HG03521 (cell line): ENCODE results near the gene AOC1.
"Not testable (repeated sequence)": the region's sequence is repeated elsewhere in the genome, so short reads cannot be mapped to it uniquely, and the experiment has no call there.

Experiments used
- ATAC-seq: cut with Tn5 transposase; IDR thresholded peaks from one replicate; pipeline ENCODE4 v1.9.1; 2021; ENCODE audit warnings: mild to moderate bottlenecking, moderate library complexity; ENCODE audit not compliant: unreplicated experiment

The AOC1 gene

GRCh38 chr7:150891740-150892139, 39.4 kb downstream of the AOC1 start:
- ATAC-seq, result no peak

- no peak for ATAC-seq
These were observed 43.5 kb downstream of the AOC1 start for GRCh38 chr7:150895809-150896208.

DNA sequence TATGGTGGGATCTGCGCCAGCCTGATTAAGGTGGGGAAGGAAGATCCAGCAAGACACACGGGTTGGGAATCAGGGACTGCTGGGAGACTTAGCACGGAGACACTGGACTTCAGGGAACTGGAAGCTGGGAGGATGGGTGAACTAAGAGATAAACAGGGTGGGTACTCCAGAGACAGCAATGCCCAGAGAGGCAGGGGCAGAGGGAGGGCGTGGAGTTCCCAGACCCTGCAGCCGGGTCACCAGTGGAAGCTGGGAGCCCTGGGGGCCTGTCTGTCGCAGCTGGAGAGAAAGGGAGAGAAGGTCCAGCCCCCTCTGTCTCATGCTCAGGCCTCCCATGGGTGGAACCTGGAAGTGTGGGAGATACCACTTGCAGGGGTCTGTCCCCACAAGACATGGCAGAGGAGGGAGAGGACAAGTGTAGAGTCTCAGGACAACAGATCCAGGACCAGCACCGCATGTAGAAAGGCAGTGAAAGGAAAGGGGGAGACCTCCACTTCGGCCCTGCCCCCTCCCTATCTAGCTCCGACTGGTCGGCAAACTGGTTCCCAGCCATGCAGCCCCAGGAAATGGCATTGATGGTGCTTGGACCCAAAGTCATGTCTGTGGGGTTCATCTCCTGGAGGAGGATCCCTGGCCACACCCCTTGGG, 44.4 kb downstream of the AOC1 start:
- ATAC-seq, result no peak

DNA sequence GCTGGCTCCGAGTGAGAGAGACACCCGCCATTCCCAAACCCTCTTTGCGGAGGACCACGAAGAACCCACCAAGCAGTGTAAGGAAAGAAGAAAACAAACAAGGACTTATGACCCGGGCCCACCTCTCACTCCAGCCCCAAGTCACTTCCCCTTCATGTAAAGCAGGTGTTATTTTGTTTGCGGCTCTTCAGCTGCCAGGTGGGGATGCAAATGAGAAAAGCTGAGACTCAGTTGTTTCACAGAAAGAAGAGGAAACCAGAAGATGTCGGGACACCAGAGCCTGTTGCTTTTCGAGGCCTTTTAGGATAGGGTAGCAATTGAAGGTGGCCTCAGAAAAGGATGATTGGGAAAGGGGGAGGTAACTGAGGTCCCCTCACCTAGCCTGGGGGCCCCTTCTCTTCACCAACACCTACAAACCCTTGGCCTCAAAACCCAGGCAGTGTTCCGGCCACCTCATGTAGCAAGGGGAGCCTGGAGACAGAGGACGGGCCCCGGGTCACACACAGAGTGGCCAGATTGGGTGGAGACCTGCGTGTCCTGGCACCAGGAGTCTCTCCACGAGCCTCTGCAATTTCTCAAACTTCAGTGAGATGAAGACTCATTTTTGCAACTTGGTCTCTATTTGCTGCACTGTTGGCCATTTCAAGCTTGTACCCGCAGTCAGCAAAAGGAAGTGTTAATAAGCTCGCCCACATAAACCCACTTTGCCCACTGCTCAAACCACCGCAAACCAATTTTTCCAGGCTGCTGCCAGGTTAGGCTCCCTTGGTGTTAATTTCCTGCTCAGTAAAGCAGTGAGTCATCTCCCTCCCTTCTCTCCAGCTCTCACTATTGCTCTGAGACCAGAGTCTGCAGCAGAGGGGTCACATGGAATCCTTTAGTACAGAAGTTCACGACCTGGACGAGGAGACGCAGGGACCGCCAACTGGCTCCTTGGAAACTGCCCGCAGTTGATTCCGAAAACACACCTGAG, 45.5 kb downstream of the AOC1 start:
- peak; percentile 47 for ATAC-seq

DNA sequence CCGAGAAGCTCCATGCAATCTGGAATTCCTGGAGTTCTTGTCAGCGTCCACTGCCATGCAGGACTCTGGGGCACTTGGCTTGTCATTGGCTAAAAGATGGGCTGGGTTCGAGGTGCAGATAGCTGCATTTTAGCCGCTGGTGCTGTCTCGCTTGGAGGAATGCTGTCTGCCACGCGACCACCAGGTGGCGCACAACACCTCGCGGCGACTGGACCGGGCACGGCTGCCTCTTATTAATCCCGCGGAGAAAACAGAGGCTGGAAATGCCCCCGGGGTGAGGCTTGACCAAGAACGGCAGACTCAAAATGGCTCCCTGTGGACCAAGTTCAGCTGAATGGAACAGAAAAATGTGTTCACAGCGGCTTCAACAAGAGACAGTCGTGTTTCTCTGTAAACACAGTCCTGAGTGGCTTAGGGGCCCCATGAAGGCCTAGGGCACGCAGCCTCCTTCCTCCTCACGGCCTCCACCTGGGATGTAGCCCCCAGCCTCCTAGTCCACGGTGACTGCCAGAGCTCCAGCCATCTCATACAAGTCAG, 46.2 kb downstream of the AOC1 start:
- no peak for ATAC-seq

GRCh38 chr7:150900675-150901074, 48.4 kb downstream of the AOC1 start:
- no peak for ATAC-seq

- no peak for ATAC-seq
These were observed 49.1 kb downstream of the AOC1 start for GRCh38 chr7:150901160-150902035.

DNA sequence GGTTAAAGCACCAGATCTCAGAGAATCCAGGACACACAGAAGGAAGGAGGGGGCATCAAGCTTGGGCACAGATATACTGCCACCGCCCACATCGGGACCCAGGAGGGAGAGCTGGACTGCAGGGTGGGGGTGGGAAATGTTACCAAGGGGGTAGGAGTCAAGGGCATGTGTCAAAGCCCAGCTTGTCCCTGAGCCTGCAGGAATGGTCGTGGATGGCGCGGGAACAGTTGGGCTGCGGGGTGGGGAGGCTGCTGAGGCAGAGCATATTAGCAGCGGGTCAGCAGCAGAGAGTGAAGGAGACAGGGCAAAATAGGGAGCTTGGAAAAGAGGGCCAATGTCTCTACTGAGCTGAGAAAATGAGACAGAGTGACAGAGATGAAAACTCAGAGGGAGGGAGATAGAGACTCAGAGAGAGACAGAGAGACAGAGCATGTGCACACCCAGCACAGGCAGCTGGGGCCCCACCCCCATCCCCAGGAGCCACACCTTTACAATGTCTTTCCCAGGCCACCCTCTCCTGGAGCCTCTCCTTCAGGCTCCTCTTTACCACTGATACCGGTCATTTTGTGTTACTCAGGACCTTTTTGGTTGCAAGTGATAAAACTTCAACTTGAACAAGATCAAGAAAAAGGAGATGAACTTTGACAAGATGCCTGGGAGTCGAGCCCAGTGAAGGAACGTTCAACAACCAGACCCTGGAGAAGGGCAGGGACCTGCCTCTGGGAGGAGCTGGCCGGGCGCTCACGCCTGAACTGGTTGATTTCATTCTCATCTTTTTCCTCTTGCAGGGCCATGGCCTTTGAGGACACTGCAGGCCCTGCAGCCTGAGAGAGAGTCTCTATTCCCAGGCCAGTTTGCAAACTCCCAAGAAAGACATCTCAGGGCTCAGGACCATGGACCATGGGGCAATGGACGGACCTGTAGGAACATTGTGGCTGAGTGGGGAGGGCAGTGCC, 50.0 kb downstream of the AOC1 start:
- no peak for ATAC-seq

DNA sequence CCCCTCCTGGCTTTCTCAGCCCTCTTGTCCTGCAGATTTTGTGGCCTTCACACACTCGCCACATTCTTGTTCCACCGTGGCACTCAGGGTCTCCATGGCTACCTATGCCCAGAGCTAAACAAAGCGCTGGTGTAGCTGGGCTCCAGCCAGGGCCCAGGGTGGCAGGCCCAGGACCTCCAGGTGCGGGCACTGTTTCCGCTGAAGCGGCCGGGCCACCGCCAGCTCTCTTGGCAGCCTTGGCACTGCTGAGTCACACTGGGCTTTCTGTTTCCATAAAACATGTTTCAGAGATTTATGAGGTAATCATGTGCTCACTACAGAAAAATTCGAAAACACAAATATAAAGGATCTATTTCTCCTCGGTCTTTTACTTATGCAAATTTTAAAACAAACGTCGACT, 51.3 kb downstream of the AOC1 start:
- no peak for ATAC-seq

GRCh38 chr7:150904011-150904909, 51.9 kb downstream of the AOC1 start:
- ATAC-seq, result no peak

GRCh38 chr7:150908173-150908572, 55.9 kb downstream of the AOC1 start:
- no peak for ATAC-seq

DNA sequence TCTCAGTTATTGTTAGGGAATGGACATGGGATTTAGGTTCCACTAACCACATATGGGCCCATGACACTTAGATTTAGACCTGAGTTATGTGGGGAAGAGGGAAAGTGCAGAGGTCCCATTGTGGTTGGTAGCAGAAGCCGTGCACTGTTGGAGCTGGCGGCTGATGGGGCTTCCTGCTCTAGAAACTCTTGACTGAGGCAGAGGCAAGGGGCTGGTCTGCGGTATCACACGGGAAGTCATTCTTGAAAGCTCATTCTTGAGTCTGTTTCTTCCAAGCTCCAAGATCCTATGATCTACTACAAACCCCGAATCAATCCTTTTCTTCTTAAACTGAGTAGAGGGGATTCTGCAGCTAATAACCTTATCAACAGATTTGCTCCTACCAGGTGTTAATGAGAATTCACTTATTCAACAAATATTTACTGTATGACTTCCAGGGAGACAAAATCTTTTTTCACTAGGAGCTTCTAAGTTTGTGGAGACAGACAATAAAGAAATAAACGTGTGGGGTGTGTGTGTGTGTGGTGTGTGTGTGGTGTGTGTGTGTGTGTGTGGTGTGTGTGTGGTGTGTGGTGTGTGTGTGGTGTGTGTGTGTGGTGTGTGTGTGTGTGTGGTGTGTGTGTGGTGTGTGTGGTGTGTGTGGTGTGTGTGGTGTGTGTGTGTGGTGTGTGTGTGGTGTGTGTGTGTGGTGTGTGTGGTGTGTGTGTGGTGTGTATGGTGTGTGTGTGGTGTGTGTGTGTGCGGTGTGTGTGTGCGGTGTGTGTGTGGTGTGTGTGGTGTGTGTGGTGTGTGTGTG, 57.1 kb downstream of the AOC1 start:
- ATAC-seq, result no peak

DNA sequence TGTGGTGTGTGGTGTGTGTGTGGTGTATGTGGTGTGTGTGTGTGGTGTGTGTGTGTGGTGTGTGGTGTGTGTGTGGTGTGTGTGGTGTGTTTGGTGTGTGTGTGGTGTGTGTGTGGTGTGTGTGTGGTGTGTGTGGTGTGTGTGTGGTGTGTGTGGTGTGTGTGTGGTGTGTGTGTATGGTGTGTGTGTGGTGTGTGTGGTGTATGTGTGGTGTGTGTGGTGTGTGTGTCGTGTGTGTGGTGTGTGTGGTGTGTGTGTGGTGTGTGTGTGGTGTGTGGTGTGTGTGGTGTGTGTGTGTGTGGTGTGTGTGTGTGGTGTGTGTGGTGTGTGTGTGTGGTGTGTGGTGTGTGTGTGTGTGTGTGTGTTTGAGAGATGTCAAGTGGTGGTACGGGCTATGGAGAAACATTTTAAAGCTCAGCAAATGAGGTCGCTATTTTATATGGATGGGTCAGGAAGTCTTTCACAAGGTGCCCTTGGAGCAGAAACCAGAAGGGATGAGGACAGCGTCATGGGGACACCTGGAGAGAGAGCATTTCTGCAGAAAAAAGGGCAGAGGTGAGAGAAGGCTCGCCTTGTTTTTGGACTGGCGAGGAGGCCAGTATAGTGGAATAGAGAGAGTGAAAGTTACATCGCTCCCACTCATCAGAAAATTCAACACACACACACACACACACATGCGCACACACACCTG, 58.1 kb downstream of the AOC1 start:
- not testable (repeated sequence) for ATAC-seq

GRCh38 chr7:150910996-150911422, 58.7 kb downstream of the AOC1 start:
- ATAC-seq, result no peak
